ENCODE data around the gene KRT78.

Gene KRT78

DNA sequence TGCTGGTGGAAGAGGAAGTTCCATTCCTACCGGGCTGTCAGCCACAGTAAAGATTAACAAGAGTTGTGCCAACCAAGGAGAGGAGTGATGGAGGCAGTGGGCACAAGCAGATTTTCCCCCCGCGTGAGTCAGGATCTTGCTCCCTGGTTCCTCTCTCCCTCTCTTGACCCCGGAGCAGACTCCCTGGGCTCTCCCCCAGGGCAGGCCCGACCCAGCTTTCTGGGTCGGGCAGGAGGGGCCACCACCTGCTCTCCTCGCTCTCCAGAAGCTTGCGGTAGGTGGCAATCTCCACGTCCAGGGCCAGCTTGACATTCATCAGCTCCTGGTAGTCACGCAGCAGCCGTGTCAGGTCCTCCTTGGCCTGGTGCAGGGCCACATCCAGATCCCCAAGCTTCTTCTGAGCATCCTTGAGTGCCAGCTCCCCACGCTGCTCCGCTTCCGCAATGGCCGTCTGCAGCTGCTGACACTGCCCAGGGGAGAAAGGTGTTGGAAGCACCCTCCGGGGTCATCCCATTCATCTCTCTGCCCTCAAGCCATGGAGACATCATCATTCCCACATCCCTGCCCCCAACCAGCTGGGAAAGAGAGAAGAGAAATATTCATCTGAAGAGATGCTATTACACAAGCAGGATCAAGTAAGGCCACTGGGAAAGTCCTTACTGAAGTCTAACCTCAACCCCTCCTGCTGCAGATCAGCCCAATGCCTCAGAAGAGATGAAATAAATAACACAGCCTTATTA lies 25.9 kb downstream of the KRT78 start:
- DNase-seq = no peak

- DNase-seq = no peak
Measured at GRCh38 chr12:52821826-52822660, 26.8 kb downstream of the KRT78 start.

DNA sequence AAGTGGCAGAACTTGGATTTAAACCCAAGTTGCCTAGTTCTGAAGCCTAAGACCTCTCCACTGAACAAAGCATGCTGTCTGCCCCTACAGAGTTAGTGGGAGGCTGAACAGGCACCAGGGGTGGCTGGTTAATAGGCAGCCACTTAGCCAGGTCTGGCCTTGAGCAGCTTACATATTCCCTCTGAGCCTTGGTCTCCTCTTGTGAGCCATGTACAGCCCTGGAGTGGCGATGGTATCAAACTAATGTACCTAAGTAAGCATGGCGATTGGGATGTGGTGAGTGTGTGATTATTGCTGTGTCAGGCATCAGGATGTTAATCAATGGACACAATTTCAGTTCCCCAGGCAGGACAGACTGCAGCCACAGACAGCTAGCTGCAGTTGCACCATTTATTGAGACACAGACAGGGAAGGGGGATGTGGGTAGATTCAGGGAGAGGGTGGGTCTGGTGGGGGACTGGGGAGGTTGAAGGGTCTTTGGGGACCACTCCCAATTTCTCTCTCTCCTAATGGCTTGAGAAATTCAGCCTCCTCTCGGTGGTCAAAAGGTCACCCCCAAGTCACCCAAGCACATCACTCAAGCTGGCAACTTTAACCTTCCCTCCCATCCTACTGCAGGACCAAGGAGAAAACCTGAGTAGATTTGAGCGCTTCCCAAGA lies 27.6 kb downstream of the KRT78 start:
- no peak for DNase-seq

DNA sequence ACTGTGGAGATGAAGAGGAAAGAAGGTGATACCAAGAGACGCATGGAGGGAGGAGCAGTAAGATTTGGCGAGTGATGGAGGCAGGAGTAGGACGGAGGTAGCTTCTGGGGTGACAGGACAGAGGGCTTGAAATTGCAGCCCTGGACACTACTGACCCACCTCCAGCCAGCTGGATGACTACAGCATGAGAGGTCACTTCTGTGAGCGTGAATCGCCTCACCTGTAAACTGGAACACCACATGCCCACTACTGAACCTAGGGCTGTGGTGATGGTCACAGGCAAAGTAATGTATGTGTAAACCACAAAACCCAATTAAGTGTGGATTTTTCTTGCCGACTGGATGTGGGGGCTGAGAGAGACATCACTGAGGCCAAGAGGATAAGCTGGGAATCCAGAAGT lies 28.3 kb downstream of the KRT78 start:
- no peak for DNase-seq

- no peak for DNase-seq
Measured at GRCh38 chr12:52819731-52820510, 28.9 kb downstream of the KRT78 start.

DNA sequence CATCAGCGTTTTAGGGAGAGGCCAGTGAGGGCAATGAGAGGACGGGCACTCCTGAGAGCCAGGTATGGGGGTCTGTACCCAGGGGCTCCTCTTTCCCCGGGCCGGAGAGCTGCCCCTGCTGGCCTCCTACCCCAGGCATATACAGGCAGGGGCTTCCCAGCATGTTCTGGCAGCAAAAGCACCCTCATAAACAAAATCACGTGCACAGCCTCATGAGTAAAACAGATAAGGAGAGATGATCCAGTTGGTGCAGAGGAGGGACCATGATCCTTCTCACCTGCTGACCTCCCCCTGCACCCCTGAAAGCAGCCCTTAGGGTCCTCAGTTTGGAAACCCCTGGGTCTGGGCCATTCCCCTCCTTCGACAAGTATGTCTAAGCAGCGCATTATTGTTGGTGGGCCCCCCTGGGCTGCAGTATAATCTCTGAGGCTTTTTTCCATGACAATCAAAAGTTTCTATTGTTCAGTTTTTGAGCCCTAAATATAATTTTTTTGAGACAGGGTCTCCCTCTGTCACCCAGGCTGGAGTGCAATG lies 29.8 kb downstream of the KRT78 start:
- DNase-seq = no peak

- DNase-seq = no peak
Measured at GRCh38 chr12:52818388-52818787, 30.4 kb downstream of the KRT78 start.

- no peak for DNase-seq
Measured at GRCh38 chr12:52817699-52818238, 31.0 kb downstream of the KRT78 start.

- DNase-seq = no peak
Measured at GRCh38 chr12:52817003-52817698, 31.6 kb downstream of the KRT78 start.

DNA sequence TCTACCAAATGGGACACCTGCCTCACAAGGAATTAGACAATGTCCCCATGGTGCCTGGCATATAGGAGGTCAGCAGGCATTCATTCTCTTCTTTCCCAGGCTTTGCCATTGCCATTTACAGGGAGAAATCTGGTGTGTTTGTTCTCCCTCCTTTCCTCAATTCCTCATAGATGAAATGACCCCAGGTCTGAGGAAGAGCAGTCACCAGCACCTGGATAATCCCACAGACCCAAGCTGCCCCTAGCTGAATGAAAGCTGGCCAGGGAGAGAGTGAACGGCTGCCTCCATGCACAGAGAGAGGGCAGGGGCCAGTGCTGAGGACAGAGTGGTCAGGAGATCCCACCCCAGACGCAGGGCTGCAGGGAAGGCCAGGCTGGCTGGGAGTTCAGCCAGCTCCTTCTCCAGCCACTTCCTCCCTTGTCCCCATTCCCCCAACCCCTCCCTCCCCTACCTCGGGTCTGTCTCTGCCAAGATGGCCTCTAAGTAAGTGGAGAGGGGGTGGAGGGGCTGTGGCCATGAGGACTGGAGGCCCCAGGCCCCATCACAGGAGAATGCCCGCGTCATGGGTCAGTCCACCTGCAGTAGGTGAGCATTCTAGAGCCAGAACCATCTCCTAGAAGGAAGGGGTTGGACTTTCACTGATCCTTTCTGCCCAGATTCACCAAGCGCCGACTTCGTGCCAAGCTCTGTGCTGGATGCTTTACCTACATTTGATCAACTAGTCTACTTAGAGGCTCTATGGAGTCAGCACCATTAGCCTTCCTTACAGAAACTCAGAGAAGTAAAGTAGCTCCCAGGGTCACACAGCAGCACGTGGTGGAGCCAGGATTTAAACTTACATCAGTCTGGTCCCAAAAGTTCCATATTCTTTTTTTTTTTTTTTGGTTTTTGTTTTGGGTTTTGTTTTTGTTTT lies 32.9 kb downstream of the KRT78 start:
- DNase-seq = no peak

- no peak for DNase-seq
Measured at GRCh38 chr12:52815161-52815560, 33.6 kb downstream of the KRT78 start.

DNA sequence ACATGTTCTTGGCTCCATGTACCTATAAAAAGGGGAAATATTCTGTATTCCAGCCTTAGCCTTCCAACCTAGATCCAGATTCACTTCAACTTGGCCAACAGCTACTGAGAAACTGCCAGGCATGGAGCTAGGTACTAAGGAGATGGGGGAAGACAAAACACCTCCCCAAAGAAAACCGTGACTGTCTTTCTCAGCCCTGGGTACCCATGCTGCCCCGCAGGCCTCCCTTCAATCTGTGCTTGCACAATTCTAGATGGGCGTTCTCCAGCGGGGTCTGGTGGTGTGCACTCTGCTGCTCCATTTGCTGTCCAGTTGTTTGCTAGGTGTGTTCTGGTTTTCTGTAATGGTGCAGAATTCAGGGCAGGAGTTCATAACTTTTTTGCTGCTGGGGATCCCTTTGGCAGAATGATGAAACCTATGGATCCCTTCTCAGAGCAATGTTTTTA lies 34.1 kb downstream of the KRT78 start:
- DNase-seq = no peak

DNA sequence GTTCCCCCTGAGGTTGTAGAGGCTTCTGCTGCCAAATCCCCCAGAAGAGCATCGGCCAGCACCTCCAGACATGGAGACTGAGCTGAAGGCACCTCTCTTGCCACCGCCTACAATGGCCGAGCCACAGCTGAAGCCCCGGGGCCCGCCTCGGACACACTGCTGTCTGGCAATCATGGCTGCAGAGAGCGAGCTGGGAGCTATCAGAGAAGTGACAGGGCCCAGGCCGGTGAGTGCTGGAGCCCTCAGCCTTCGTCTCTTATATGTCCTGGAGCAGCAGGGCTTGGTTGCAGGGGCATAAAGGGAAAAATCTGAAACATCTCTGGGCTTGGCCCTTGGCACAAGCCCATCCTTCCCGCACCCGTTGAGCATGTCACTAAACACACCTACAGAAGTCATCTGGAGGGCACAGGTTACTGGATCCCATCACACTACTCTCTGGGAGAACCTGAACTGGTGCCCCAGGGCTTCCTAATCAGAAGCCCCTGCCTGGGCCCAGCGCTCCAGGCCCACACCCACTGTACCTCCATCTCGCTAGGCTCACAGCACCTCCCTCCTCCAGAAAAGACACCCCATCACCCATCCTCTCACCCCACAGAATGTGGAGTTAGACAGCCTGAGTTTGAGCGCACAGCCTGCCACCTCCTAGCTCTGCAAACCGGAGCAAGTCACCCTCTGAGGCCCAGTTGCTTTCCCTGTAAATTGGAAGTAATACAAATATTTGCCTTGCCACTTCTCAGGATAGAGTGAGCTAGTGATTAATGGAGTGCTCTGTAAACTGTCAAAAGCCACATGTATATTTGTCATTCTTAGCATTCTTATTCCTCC lies 34.7 kb downstream of the KRT78 start, which contains the start of gene KRT4:
TSS of gene KRT4 (minus strand) at position 232 of the 825 bp plus-strand sequence. CDS start at position 174, 58 bp downstream.
- DNase-seq = no peak

DNA sequence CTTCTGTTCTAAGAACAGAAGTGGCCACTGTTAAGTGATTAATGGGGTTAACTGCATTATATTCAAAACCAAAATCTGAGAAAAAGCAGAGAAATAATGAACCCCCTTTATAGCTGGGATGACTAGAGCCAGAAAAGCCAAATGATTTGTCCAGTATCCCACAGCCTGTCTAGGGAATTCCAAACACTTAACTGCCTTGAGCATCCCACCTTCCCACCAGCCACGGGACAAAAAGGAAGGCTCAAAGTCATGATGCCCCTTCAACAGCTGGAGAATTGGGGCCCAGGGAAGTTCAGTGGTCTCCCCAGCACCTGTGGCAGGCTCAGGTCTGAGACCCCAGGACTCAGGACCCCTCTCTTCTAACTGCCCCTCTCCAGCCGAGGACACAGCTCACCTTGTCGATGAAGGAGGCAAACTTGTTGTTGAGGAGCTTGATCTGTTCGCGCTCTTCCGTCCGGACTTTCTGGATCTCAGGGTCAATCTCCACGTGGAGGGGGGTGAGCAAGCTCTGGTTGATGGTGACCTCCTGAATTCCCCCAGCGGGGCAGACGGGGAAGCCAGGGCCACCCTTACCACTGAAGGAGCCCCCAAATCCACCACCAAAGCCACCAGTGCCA lies 35.5 kb downstream of the KRT78 start:
- no peak for DNase-seq

- no peak for DNase-seq
Measured at GRCh38 chr12:52812749-52813148, 36.0 kb downstream of the KRT78 start.

- no peak for DNase-seq
Measured at GRCh38 chr12:52812073-52812400, 36.8 kb downstream of the KRT78 start.

- DNase-seq = no peak
Measured at GRCh38 chr12:52811191-52812072, 37.4 kb downstream of the KRT78 start.

DNA sequence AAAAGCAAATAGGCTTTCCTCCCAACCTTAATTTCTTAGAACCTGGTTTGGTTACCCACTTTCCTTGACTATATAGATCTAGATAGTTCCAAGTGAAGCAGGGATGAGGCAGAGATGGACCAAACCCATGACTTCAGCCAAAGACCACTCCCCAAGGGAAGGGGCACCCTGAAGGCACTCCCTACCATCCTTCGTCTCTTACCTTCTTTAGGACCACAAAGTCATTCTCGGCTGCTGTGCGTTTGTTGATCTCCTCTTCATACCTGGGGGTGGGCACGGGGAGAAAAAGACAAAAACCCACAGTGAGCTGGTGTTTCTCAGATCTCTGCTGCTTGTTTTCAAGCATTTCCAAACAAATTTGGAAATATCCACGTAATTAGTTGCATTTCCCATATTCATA lies 38.2 kb downstream of the KRT78 start:
- no peak for DNase-seq
